H1 (cell line): ENCODE results near the gene TLK1. TPM values are rescaled to one million over a fixed set of nuclear protein-coding genes. Genes with fewer than 3 reads are reported as not detected.

Experiments used
- CTCF ChIA-PET: fragments of 300-600 bp; sonication (Branson Sonifier 250); formaldehyde crosslinking; loops from one replicate; lab custom pipeline; 2021; ENCODE audit not compliant: partially characterized antibody; lab: Charles Lee
- POLR2A ChIA-PET: fragments of 300-600 bp; sonication (Branson Sonifier 250); formaldehyde crosslinking; loops from one replicate; lab custom pipeline; 2021; ENCODE audit warnings: inconsistent platforms; ENCODE audit not compliant: partially characterized antibody; lab: Charles Lee
- DNase-seq, 2 experiments: peaks; one replicate each; pipeline versions ENCODE4 v3.0.0 to v3.0.0-alpha.2; 2010 to 2022; ENCODE audit warnings: low spot score in 2 of 2, low read depth in 1 of 2, mixed read lengths in 1 of 2
- FAIRE-seq: peaks from 2 replicates; lab custom pipeline; 2011; peaks lifted over from hg19 to GRCh38; lab: Jason Lieb, UNC
- H2AFZ ChIP-seq: 2 replicates; pipeline ENCODE4 v1.8.1; 2012; ENCODE audit warnings: low read length, inconsistent platforms
- H2AK5ac ChIP-seq: 2 replicates; pipeline ENCODE4 v1.6.1; 2013; ENCODE audit warnings: low read depth, low read length
- H2BK120ac ChIP-seq: replicated peaks from 2 replicates; pipeline ENCODE3; 2013; ENCODE audit warnings: low read depth, low read length, inconsistent platforms
- H2BK12ac ChIP-seq: 2 replicates; pipeline ENCODE4 v1.6.1; 2013; ENCODE audit warnings: low read depth, low read length
- H2BK15ac ChIP-seq: 2 replicates; pipeline ENCODE4 v1.6.1; 2013; ENCODE audit warnings: low read length
- H2BK20ac ChIP-seq: 2 replicates; pipeline ENCODE4 v1.6.1; 2013; ENCODE audit warnings: low read length
- H2BK5ac ChIP-seq: 2 replicates; pipeline ENCODE4 v1.6.1; 2013; ENCODE audit warnings: low read depth, low read length
- H3K14ac ChIP-seq: 2 replicates; pipeline ENCODE4 v1.6.1; 2013; ENCODE audit warnings: inconsistent platforms; ENCODE audit not compliant: insufficient read length
- H3K18ac ChIP-seq: 2 replicates; pipeline ENCODE4 v1.6.1; 2013; ENCODE audit warnings: low read length; ENCODE audit errors: extremely low read depth
- H3K23ac ChIP-seq: 2 replicates; pipeline ENCODE4 v1.6.1; 2013; ENCODE audit warnings: inconsistent platforms; ENCODE audit not compliant: insufficient read length
- H3K23me2 ChIP-seq: 2 replicates; pipeline ENCODE4 v1.6.1; 2013; ENCODE audit warnings: low read depth, low read length
- H3K27ac ChIP-seq: 2 replicates; pipeline ENCODE4 v1.6.1; 2011; ENCODE audit warnings: low read depth, low read length, inconsistent platforms
- H3K27me3 ChIP-seq, 4 experiments: replicated peaks in 1 of 4; 1 replicate in 1 of 4; 2 replicates in 3 of 4; pipeline versions ENCODE4 v1.6.1 to v1.8.1; 2011 to 2013; ENCODE audit warnings: low read length in 3 of 4, mild to moderate bottlenecking in 3 of 4, inconsistent platforms in 2 of 4, mixed read lengths in 2 of 4, moderate library complexity in 1 of 4; ENCODE audit not compliant: control insufficient read depth in 3 of 4, insufficient read depth in 3 of 4; ENCODE audit errors: extremely low read depth in 1 of 4
- H3K36me3 ChIP-seq, 4 experiments: 2 replicates each; pipeline versions ENCODE4 v1.6.1 to v1.8.1; 2011 to 2013; ENCODE audit warnings: mild to moderate bottlenecking in 4 of 4, low read length in 3 of 4, moderate library complexity in 2 of 4, control low read depth in 1 of 4, inconsistent platforms in 1 of 4; ENCODE audit not compliant: insufficient read depth in 4 of 4, control insufficient read depth in 2 of 4
- H3K4ac ChIP-seq: replicated peaks from 2 replicates; pipeline ENCODE3; 2013; ENCODE audit warnings: low read length, low read depth, mixed read lengths, inconsistent platforms; ENCODE audit not compliant: insufficient read length
- H3K4me1 ChIP-seq, 4 experiments: replicated peaks in 1 of 4; 1 replicate in 1 of 4; 2 replicates in 3 of 4; pipeline versions ENCODE4 v1.6.1 to v1.8.1; 2011 to 2013; ENCODE audit warnings: low read length in 3 of 4, inconsistent platforms in 2 of 4, mixed read lengths in 1 of 4; ENCODE audit not compliant: insufficient read depth in 4 of 4, control insufficient read depth in 3 of 4
- H3K4me2 ChIP-seq, 2 experiments: 2 replicates each; pipeline versions ENCODE4 v1.6.1 to v1.8.1; 2011 to 2013; ENCODE audit warnings: low read depth in 2 of 2, low read length in 2 of 2, control low read depth in 1 of 2, inconsistent platforms in 1 of 2, mild to moderate bottlenecking in 1 of 2; ENCODE audit not compliant: insufficient read depth in 1 of 2
- H3K4me3 ChIP-seq, 4 experiments: fragments of 200-600, 300-600 bp in 1 of 4; sonication (generic), shearing (Covaris generic), sonication (Bioruptor Twin) in 1 of 4; 2 replicates each; pipeline versions ENCODE4 v1.5.1 to v1.8.1; 2011 to 2016; ENCODE audit warnings: low read length in 4 of 4, low read depth in 3 of 4, control low read depth in 2 of 4, inconsistent platforms in 2 of 4, mild to moderate bottlenecking in 2 of 4, mixed read lengths in 1 of 4, moderate library complexity in 1 of 4; ENCODE audit not compliant: insufficient read depth in 2 of 4; ENCODE audit errors: extremely low read depth in 1 of 4
- H3K56ac ChIP-seq: replicated peaks from 2 replicates; pipeline ENCODE3; 2013; ENCODE audit warnings: low read depth, mild to moderate bottlenecking, mixed read lengths, low read length, inconsistent platforms; ENCODE audit not compliant: insufficient read length
- H3K79me1 ChIP-seq: 2 replicates; pipeline ENCODE4 v1.6.1; 2013; ENCODE audit warnings: low read depth, low read length, control low read depth
- H3K79me2 ChIP-seq, 2 experiments: 2 replicates each; pipeline versions ENCODE4 v1.6.1 to v1.8.1; 2012 to 2013; ENCODE audit warnings: low read length in 2 of 2, mild to moderate bottlenecking in 2 of 2, inconsistent platforms in 1 of 2; ENCODE audit not compliant: insufficient read depth in 2 of 2, control insufficient read depth in 1 of 2
- H3K9ac ChIP-seq, 4 experiments: replicated peaks in 1 of 4; 1 replicate in 1 of 4; 2 replicates in 3 of 4; pipeline versions ENCODE4 v1.6.1 to v1.8.1; 2011 to 2013; ENCODE audit warnings: low read depth in 3 of 4, low read length in 3 of 4, control low read depth in 2 of 4, mild to moderate bottlenecking in 2 of 4, moderate library complexity in 2 of 4, inconsistent platforms in 1 of 4; ENCODE audit errors: extremely low read depth in 1 of 4
- H3K9me3 ChIP-seq, 2 experiments: 2 replicates each; pipeline versions ENCODE4 v1.6.1 to v1.8.1; 2012 to 2013; ENCODE audit warnings: mild to moderate bottlenecking in 2 of 2, moderate library complexity in 2 of 2, control low read depth in 1 of 2, inconsistent platforms in 1 of 2, low read depth in 1 of 2, low read length in 1 of 2, mixed read lengths in 1 of 2; ENCODE audit not compliant: insufficient read depth in 2 of 2
- H4K20me1 ChIP-seq, 2 experiments: replicated peaks in 1 of 2; 2 replicates each; pipeline versions ENCODE3 to v1.8.1; 2011 to 2013; ENCODE audit warnings: inconsistent platforms in 2 of 2, low read length in 2 of 2, mild to moderate bottlenecking in 1 of 2; ENCODE audit not compliant: insufficient read depth in 2 of 2, control insufficient read depth in 1 of 2
- H4K5ac ChIP-seq: 2 replicates; pipeline ENCODE4 v1.6.1; 2013; ENCODE audit warnings: low read length, low read depth, mixed read lengths, inconsistent platforms; ENCODE audit not compliant: insufficient read length
- H4K8ac ChIP-seq: 2 replicates; pipeline ENCODE4 v1.8.0; 2013; ENCODE audit warnings: mild to moderate bottlenecking, moderate library complexity, low read length, inconsistent platforms; ENCODE audit not compliant: insufficient read depth; ENCODE audit errors: extremely low read depth
- H4K91ac ChIP-seq: replicated peaks from 2 replicates; pipeline ENCODE3; 2013; ENCODE audit warnings: low read length, mixed read lengths, inconsistent platforms; ENCODE audit not compliant: insufficient read length
- CHD1 ChIP-seq: IDR thresholded peaks from 2 replicates; pipeline ENCODE4 v1.6.1; 2012; ENCODE audit warnings: low read depth, low read length, improper control_type of control experiment
- RAD21 ChIP-seq, 2 experiments: IDR thresholded peaks in 1 of 2; conservative IDR thresholded peaks in 1 of 2; 2 replicates each; pipeline ENCODE4 v1.6.1; 2011; ENCODE audit warnings: low read depth in 2 of 2, low read length in 2 of 2, improper control_type of control experiment in 1 of 2, inconsistent platforms in 1 of 2, mild to moderate bottlenecking in 1 of 2, moderate library complexity in 1 of 2
- SIRT6 ChIP-seq: IDR thresholded peaks from one replicate; pipeline ENCODE4 v1.7.1; 2012; ENCODE audit warnings: low read length, inconsistent platforms
- WGBS, 2 experiments: shearing (Covaris generic) in 1 of 2; methylation state at CpG; one replicate each; pipeline versions ENCODE4 v1.1.6 to v1.1.7; 2013 to 2015; ENCODE audit warnings: low lambda C conversion rate in 2 of 2, mixed read lengths in 2 of 2, inconsistent platforms in 1 of 2, low coverage in 1 of 2, missing lambda C conversion rate in 1 of 2; ENCODE audit not compliant: insufficient replicate concordance in 2 of 2, insufficient coverage in 1 of 2, insufficient read length in 1 of 2; ENCODE audit errors: extremely low coverage in 1 of 2, missing lambda C conversion rate in 1 of 2; 5-methylcytosine and 5-hydroxymethylcytosine counted together
- polyA plus RNA-seq, 7 experiments: library from polyadenylated mRNA; depleted of rRNA in 3 of 7; stranded (reverse) in 5 of 7; unstranded in 2 of 7; fragments of >200 nt in 5 of 7; fragments of 200-250 nt in 2 of 7; gene quantifications; 1 replicate in 5 of 7; 2 replicates in 1 of 7; 4 replicates in 1 of 7; pipeline versions ENCODE4 v1.2.1 to v1.2.3, GENCODE V29; 2011 to 2013; ENCODE audit warnings: missing spikeins in 2 of 7, mixed read lengths in 2 of 7
- total RNA-seq: library from RNA; stranded (reverse); fragmentation: NEBNext Ultra II Directional; extraction: Animal tissue kit (Norgen Biotek cat#: 25700); gene quantifications from 2 replicates; pipeline ENCODE4 v1.2.1, GENCODE V29; 2021

The TLK1 gene
- total and polyA plus RNA-seq, 2 of the 8 experiments (the other 6 are each of a cell fraction or from before 2014, with no cell fraction given), result 11.2 to 102 TPM

DNA sequence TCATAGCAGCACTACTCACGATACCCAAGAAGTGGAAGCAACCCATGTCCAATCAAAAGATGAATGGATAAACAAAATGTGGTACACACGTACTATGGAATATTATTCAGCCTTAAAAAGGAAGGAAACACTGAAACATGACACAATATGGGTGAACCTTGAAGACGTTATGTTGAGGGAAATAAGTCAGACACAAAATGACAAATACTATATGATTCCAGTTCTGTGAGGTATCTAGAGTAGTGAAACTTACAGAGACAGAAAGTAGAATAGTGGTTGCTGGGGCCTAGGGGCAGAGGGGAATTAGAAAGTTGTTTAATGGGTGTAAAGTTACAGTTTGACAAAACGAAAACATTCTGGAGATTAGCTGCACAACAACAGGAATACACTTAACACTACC, 24.7 kb downstream of the TLK1 start:
- WGBS, 2 experiments, result 88% methylated on average over 4 of the region's 4 CpGs; no CpG with 5 or more reads in 1 of the 2 experiments
- Histone ChIP-seq H2BK5ac (no peak overlapping the region), H4K8ac (no peak overlapping the region), H2BK120ac (no peak overlapping the region), H2BK20ac (no peak overlapping the region), H3K18ac (no peak overlapping the region), H4K20me1 (peaks cover 8 to 10% of the 10 kb centered on the region in 2 experiments), H3K9ac (no peak overlapping the region), H3K27ac (no peak overlapping the region), H3K23ac (no peak overlapping the region), H3K36me3 (no peaks in the 10 kb centered on the region), H3K9me3 (no peaks in the 10 kb centered on the region), H3K27me3 (no peaks in the 10 kb centered on the region), H3K79me1 (no peaks in the 10 kb centered on the region; the same call in 1 of the 2 replicates), H3K14ac (no peak overlapping the region), H3K4me2 (no peak overlapping the region), H3K79me2 (peaks cover 31 to 99% of the 10 kb centered on the region in 2 experiments), H2BK15ac (no peak overlapping the region), H4K91ac (no peak overlapping the region), H2BK12ac (no peak overlapping the region), H4K5ac (no peak overlapping the region), H3K4ac (no peak overlapping the region), H3K56ac (no peak overlapping the region), H3K4me3 (no peak overlapping the region), H2AFZ (no peak overlapping the region), H2AK5ac (no peak overlapping the region), H3K23me2 (no peaks in the 10 kb centered on the region), H3K4me1 (peaks cover 3 to 7% (median 5%) of the 10 kb centered on the region in 4 experiments; a peak in 6 of 7 replicates)
- ChIA-PET CTCF (interaction anchor here (4.0 kb wide), 1 partner anchor 49 kb away, joined by 12 read pairs; no protein-coding TSS in a partner anchor), POLR2A (interaction anchor here (0.9 kb wide), 1 partner anchor 15 kb away, joined by 3 read pairs; no protein-coding TSS in a partner anchor)
- TF ChIP-seq CHD1, result no peak
- TF ChIP-seq RAD21 (IDR thresholded peaks at IDR 0.05 in 1 of 2, conservative IDR thresholded peaks at IDR 0.05 in 1 of 2; ENCODE audit: low read depth in 2 of 2, low read length in 2 of 2), result no peak
- TF ChIP-seq SIRT6, result no peak
- no peak for DNase-seq
- FAIRE-seq, result no peak
